GM18870 (cell line): ENCODE results near the gene CLIC3.
"Not testable (repeated sequence)": the region's sequence is repeated elsewhere in the genome, so short reads cannot be mapped to it uniquely, and the experiment has no call there.

Experiments
- ATAC-seq: cut with Tn5 transposase; IDR thresholded peaks from one replicate; pipeline ENCODE4 v1.9.1; 2021; ENCODE audit warnings: moderate library complexity; ENCODE audit not compliant: unreplicated experiment

CLIC3 gene

DNA sequence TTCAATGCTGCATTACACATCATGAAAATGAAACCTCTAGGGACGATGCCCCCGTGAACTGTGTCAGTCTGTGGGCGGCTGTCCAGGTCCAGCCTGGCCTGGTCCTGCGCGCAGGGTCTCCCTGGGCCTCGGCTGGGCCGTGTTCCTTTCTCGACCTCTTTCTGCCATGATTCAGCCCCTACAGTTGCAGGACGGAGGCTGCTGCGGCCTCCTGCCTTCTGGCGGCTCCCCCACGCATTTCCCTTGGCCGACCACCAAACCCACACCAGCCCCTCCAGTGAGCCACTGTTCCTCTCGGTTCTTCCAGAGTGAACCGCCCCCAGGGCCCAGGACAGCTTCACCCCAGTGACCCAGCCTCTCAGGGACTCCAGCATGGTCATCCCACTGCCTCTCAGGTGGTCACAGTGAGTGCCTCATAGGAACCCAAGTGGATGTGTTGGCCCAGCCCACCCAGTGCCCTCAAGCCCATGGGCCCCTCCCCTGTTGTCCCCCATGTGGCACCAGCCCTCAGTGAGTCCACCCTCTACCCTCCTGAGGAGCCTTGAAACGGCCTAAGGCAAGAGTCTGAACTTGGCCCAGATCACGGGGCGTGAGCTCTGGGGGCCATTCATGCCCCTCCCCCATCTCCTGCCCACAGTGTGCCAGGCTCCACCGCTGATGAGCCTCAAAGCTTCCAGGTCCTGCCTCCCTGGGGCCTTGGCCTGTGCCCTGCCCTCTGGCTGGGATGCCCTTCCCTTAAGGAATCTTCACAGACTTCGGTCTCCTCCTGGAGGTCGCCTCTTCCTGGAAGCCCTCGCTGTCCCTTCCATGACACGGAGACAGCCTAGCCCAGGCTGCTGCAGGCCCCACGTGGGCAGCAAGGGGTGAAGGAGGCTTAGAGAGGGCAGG is 10.0 kb upstream of the CLIC3 start:
- ATAC-seq = no peak

DNA sequence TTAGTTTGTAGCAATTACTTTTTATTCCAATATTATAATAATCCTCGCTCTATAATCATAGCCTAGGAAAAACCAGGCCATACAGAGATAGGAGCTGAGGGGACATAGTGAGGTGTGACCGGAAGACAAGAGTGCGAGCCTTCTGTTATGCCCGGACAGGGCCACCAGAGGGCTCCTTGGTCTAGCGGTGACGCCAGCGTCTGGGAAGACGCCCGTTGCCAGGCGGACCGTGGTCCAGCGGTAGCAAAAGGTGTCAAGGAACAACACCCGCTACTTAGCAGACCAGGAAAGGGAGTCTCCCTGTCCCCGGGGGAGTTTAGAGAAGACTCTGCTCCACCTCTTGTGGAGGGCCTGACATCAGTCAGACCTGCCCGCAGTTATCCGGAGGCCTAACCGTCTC is 7.9 kb upstream of the CLIC3 start:
- ATAC-seq = not testable (repeated sequence)

DNA sequence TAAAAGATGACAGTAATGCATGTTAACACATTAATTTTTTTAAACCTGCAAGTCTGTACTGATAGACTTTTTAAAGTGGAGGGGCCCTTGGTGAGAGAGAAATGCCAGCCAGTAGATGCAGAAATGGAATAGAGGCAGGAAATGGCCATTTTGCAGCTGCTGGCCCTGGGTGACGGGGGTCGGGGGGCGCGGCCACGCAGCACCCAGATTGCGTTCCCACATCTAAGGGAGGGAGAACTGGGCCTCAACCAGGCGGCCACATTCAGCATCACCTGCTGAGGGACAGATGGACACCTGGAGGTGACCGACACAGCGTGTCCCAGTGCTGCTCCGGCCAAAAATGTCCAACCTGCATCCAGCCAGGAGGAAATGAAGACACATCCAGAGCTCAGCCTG is 6.3 kb upstream of the CLIC3 start:
- ATAC-seq = no peak

DNA sequence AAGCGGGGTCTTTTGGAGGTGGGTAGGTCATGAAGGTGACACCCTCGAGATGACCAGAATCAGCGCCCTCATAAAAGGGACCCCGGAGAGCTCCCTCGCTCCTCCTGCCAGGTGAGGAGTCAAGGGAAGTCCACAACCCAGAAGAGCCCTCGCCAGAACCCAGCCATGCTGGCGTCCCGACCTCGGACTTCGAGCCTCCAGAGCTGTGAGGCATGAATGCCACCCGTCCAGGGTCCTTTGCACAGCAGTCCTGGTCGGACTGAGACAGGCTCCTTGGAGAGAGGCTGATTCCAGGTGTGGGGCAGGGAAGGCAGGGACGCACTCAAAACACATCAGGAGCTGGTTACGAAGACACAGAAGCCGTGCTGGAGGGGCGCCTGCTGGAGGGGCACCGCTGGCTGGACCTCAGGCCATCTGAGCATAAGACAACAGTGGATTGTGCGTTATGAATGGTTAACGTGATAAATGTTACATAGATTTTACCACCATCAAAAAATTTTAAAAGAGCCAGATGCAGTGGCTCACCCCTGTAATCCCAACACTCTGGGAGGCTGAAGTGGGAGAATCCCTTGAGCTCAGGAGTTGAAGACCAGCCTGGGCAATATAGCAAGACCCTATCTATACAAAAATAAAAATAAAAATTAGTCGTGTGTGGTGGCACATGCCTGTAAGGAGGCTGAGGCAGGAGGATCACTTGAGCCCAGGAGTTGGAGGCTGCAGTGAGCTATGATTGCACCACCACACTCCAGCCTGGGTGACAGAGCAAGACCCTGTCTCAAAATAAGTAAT is 5.7 kb upstream of the CLIC3 start:
- no peak for ATAC-seq

DNA sequence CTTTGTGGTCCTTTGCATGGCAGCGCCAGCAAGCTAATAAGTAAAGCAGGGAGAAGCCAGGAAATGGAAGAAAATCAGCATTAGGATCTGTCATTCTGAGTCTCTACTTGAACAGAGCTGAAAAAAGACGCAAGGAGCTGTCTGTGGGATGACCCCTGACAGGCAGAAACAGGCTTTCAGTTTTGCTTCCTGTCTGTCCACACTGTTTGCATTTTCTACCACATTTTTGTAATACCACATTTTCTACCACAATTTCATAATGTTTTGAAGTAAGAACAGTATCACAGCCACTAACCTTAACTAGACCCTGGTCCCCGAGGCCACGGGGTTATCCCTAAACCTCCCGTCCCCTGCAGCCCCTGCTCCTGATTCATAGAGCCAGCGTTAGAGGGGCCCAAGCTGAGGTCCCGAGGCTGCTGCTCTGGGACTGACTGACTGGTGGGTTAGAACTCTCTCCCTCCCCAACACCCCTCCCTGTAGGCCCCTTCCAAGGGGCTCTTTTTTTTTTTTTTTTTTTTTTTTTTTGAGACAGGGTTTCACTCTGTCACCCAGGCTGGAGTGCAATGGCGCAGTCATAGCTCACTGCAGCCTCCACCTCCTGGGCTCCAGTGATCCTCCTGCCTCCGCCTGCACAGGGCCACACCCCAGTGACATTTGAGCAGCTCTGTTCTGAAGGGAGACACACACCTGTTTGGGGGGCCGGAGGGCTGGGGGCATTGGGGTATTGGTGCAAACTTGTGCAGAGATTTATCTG is 4.0 kb upstream of the CLIC3 start:
- peak; percentile 72 for ATAC-seq

DNA sequence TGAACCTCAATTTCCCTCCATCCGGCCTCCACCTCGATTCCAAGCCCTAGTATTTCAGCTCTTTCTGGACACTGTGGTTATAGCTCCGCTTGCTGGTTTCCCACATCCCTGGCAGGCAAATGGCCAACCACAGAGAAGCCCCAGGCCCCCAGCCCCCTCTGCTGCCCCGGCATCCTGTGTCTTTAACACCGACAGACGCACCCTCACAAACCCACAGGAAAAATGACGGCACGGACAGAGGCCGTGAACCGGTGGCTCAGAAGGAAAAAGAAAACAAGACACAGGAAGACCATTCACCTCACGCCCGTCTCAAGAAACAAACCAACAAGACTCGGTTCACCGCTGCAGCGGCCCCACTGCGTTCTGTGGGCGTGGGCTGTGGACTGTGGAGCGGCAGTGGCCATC is 1.5 kb upstream of the CLIC3 start:
- no peak for ATAC-seq

DNA sequence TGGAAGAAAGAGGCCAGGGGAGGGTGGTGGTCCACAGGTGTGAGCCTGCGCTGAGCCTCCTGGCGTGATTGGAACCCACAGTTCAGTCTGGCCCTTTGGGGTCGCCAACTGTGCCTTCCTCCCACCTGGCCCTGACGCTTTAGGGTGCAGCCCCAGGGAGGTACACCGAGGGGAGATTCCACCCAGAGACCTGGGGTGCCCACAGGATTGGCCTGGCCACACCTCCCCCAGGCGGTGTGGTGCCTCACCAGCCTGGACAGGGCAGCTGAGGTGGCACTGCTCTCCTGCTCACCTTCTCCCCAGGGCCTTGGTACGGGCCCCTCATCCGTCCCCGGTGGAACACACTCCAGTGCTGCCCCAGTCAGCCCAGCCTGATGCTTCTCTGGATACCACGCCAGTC is 1.0 kb upstream of the CLIC3 start:
- ATAC-seq = no peak

DNA sequence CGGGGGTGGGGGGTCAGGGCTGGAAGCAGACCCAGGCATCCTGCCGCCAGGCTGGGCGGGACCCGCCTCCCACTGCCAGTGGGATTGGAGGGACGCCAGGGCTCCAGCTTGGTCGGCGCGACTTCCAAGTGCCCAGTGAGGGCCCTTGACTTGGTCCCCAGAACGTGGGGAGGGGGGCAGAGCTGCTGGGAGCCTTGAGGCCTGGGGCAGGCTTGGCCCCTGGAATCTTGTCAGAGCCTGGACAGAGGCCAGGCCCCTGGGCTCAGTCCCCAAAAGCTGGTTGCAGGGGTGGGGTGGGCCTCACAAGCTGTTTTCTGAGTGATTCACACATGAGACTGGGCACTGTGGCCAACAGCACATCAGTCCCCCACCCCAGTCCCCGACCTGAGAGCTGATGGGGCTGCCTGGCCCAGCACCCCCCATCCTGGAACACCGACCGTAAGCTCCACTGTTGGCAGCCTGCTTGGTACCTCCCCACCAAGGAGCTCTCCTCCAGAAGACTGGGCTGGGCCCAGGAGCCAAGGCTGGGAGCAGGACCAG is 526 bp downstream of the CLIC3 start:
- ATAC-seq = no peak

DNA sequence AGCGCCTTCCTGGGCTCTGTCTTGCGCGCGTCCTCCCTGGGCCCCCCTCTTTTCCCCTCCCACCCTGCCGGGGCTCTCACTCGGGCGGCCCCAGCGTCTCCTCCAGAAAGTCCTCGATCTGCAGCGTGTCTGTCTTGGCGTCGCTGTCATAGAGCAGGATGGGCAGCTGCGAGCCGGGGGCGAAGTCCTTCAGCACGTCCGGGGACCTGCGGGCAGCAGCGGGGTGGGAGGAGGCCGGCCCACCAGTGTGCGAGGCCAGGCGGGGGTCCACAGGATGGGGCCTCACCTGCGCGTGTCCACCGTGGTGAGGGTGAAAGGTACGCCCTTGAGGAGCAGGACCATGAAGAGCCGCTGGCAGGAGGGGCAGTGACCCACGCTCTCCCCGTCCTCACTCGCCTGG is 1.0 kb downstream of the CLIC3 start:
- no peak for ATAC-seq

DNA sequence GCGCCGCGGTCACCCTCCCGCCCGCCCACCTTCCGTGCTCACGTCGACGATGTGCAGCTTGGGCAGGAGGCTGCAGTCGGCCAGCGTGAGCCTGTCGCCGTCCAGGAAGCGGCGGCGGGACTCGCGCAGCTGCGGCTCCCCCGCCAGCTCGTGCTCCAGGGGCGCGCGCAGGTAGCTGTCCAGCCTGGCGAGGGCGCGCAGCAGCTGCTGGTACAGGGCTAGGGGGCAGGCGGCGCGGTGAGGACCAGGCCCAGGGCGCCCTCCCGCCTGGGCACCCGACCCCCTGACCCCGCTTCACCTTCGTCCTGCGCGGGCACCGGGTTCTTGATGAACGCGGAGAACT is 1.5 kb downstream of the CLIC3 start:
- ATAC-seq = no peak

DNA sequence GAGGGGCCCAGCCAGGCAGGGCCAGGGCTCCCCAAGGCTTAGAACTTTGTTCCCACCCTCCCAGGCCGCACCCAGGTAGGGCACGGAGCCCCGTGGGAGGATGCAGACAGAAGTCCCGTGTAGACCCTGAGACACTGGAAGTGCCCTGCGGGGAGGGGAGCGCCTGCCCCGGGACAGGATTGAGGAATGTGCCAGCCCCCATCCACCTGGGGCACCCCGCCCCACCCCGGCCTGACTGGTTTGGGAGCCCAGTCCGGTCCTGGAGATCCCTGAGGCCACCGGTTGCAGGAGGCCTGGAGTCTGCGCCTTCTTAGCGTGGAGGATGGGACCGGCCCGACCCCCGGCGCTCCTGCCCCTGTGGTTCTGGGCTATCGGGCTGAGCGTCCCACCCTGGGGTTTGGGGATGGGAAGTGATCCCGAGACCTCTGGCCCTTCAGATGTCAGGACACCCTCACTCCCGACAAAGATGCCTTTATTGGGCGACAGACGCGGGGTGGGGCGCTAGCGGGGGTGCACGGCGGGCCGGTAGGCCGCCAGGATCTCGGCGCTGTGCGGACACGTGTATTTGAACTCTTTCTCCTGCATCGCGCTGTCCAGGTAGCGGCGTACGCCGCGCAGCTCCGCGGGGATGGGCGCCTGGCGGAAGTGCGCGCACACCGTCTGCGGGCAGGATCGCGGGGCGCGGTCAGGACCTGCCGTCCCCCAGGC is 2.0 kb downstream of the CLIC3 start:
- no peak for ATAC-seq

DNA sequence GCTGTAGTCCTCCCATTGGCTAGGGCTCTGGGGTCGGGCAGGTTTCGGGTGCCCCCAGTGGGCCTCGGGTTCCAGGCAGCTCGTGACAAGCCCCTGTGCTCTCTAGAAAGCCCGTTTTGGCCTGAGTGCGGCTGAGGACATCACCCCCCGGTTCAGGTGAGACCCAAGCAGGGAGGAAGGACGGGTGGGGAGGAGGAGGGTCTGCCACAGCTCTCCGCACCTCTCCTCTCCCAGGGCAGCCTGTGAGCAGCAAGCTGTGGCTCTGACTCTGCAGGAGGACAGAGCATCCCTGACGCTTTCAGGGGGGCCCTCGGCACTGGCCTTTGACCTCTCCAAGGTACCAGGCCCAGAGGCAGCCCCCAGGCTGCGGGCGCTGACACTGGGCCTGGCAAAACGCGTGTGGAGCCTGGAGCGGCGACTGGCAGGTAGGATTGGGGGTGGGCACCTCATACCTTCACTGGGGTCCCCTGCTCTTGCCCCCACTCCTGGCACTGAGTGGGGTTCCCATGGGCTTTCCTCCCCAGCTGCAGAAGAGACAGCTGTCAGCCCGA is 3.5 kb downstream of the CLIC3 start:
- ATAC-seq = peak; percentile 9

DNA sequence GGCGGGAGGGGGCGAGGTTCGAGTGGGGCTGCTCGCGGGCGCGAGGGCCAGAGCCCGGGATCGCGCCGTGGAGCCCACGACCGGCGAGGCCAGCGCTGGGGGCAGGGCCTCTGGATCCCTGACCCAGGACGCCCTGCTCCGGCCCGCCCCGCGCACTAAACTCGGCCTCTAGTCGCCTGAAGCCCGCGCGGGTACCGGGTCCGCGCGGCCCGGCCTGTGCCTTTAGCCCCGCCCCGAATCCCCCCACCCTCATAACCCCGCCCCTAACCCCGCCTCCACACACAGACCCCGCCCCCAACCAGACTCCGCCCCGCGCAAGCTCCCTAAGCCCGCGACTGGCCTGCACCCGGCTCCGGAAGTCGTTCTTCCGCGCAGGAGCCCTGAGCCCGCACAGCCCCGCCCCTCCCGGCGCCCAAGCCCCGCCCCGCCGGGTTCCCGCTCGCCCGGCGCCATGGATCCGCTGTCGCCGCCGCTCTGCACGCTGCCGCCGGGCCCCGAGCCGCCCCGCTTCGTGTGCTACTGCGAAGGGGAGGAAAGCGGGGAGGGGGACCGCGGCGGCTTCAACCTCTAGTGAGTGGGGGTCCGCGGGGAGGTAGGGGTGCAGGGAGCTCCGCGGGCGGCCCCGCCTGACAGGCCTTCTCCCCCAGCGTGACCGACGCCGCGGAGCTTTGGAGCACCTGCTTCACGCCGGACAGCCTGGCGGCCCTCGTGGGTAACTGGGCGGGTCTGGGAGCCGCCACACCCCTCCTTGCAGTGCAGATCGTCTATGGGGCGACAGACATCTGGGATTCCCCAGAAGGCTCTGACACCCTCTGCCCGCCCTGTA is 4.2 kb downstream of the CLIC3 start, which contains the start of gene PAXX:
Gene PAXX (plus strand): TSS at position 430 of the 826 bp plus-strand sequence. CDS start 22 bp downstream, at position 452.
- ATAC-seq = peak; percentile 53

DNA sequence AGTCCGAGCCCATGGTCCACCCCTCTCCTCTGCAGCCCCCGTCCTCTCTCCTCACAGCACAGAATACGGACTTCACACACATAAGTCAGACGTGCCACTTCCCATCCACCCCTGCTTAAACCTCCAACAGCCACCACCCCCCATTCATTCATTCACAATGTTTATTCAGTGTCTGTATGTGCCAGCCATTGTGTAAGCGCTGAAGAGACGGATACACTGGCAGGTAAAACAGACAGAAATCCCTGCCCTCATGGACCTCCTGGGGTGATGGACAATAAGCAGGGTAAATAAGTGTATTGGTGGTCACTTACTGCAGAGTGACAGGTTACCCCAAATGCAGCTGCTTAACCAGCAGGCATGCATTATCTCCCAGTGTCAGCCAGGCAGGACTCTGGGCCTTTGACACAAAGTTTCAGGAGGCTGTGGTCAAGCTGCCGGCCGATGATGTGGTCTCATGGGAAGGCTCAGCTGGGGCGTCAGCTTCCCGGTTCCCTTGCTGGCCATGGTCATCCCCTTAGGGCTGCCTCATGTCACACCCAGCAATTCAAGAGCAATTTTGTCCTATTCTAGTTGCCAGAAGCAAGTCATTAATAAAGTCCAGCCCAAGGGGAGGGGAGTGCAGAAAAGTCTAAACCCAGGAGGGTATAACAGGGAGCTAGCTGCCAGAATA is 6.0 kb downstream of the CLIC3 start:
- no peak for ATAC-seq

DNA sequence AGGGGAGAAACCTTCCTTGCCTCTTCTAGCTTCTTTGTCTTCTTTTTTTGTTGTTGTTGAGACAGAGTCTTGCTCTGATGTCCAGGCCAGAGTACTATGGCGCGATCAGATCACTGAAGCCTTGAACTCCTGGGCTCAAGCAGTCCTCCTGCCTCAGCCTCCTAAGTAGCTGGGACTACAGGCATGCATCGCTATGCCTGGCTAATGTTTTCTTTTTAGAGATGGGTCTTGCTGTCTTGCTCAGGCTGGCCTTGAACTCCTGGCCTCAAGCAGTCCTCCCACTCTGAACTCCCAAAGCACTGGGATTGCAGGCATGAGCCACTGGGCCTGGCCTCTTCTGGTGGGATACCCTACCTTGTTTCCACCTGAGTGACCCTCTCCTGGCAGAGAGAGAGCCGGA is 7.5 kb downstream of the CLIC3 start:
- no peak for ATAC-seq

DNA sequence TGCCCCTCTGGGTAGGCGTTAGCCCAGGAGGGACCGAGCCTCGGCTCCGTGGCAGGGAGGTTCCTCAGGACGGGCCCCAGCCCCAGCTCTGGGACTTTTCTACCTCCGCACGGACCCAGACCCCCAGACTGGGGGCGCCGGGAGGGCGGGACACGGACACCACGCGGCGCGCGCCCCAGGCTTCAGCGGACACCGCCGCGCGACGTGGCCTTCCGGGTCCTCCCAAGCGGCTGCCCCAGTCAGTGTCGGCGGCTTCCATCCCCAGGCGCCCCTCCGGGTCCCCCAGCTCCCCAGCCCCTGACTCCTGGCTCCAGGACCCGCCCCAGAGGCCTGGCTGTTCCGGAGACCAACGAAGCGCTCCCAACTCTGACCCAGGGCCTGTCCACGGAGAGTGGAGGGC is 10.5 kb downstream of the CLIC3 start:
- ATAC-seq = no peak

DNA sequence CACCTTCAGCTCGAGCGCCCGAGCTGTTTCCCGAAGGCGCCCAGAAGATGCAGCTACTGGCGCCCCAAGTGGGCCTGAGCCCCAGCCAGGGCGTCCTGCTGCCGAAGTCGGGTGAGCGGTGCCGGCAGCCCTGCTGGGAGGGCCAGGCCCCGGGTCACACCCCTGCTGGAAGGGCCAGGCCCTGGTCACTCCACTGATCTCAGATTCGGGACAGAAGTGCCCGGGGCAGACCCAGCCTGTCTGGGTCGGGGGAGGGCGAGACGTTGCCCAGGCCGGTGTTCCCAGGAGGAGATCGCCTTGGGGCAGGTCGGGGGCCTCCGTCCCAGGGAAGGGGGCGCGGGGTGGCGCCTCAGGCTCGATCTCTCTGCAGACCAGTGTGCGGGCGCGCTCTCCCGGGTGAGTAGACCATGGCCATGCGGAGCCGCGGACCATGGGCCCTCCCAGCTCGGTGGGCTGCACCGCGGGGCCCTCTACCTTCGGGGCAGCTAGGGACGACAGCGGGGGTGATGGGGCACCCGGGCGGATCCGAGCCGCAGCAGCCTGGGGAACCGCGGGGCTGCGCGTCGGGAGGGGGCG is 11.3 kb downstream of the CLIC3 start:
- no peak for ATAC-seq

DNA sequence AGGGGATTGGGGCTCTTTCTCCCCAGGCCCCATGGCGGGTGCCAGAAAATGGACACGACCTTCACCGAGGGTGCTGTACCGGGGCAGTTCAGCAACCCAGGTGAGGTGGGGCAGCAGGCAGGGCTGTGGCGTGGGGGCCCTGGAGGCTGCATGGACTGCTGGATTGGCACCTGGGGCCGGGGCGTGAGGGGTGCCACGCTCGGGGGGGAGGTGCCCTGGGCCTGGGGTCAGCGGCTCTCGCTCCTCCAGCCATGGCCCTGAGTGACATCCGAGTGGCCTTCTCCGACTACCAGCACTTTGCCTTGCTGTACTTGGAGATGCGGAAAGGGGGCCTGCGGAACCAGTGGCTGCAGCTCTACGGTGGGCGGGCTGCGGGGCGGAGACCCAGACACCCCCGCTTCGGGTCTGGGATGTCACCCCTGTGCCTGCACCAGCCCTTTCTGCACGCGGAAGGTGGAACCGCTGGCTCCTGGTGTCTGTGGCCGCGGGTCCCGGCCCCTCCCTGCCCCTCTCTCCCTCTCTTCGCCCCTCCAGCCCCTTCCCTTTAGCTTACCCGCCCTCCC is 11.8 kb downstream of the CLIC3 start:
- no peak for ATAC-seq
